HL-60 (cell line): ENCODE measurements around the gene ZSCAN2.

Experiments
- DNase-seq, 2 experiments: peaks; one replicate each; pipeline ENCODE4 v3.0.0-alpha.2; 2010 to 2020; ENCODE audit warnings: low read depth in 1 of 2, low spot score in 1 of 2
- H3K27ac ChIP-seq: fragments of 250-450 bp; sonication (Bioruptor Pico); replicated peaks from 2 replicates; pipeline ENCODE4 v1.5.1; 2020; ENCODE audit warnings: mild to moderate bottlenecking, moderate library complexity
- H3K27me3 ChIP-seq: fragments of 250-450 bp; sonication (Bioruptor Pico); 2 replicates; pipeline ENCODE4 v1.5.1; 2021; ENCODE audit warnings: mild to moderate bottlenecking, moderate library complexity; ENCODE audit not compliant: insufficient read depth, poor library complexity, severe bottlenecking
- H3K4me3 ChIP-seq: replicated peaks from 2 replicates; pipeline ENCODE4 v1.5.1; 2011; ENCODE audit warnings: mild to moderate bottlenecking, control low read depth, low read length; ENCODE audit not compliant: insufficient read depth
- CTCF ChIP-seq: IDR thresholded peaks from one replicate; pipeline ENCODE4 v1.5.1; 2011; ENCODE audit warnings: low read length, control low read depth, inconsistent platforms; ENCODE audit not compliant: insufficient read depth
- GABPA ChIP-seq: IDR thresholded peaks from 2 replicates; pipeline ENCODE4 v1.6.1; 2012; ENCODE audit warnings: low read depth
- POLR2AphosphoS5 ChIP-seq: IDR thresholded peaks from 2 replicates; pipeline ENCODE4 v1.6.1; 2012; ENCODE audit warnings: low read depth
- SPI1 ChIP-seq: IDR thresholded peaks from 2 replicates; pipeline ENCODE4 v1.6.1; 2012; ENCODE audit warnings: low read depth, mild to moderate bottlenecking, borderline replicate concordance
- TF ChIP-seq, protein P1 (sequence below): IDR thresholded peaks from 2 replicates; pipeline ENCODE4 v1.6.1; 2012; ENCODE audit warnings: low read depth; ENCODE audit not compliant: insufficient replicate concordance

The ZSCAN2 gene

GRCh38 chr15:84643838-84644237 lies 43.0 kb downstream of the ZSCAN2 start:
- Histone ChIP-seq H3K27me3 (no peaks in the 10 kb centered on the region), H3K4me3 (no peak overlapping the region), H3K27ac (no peak overlapping the region)
- no peak for TF ChIP-seq CTCF
- TF ChIP-seq POLR2AphosphoS5: peak; percentile 19; the same call in 1 of the 2 replicates
- no peak for TF ChIP-seq SPI1
- no peak for TF ChIP-seq GABPA
- TF ChIP-seq, protein P1, sequence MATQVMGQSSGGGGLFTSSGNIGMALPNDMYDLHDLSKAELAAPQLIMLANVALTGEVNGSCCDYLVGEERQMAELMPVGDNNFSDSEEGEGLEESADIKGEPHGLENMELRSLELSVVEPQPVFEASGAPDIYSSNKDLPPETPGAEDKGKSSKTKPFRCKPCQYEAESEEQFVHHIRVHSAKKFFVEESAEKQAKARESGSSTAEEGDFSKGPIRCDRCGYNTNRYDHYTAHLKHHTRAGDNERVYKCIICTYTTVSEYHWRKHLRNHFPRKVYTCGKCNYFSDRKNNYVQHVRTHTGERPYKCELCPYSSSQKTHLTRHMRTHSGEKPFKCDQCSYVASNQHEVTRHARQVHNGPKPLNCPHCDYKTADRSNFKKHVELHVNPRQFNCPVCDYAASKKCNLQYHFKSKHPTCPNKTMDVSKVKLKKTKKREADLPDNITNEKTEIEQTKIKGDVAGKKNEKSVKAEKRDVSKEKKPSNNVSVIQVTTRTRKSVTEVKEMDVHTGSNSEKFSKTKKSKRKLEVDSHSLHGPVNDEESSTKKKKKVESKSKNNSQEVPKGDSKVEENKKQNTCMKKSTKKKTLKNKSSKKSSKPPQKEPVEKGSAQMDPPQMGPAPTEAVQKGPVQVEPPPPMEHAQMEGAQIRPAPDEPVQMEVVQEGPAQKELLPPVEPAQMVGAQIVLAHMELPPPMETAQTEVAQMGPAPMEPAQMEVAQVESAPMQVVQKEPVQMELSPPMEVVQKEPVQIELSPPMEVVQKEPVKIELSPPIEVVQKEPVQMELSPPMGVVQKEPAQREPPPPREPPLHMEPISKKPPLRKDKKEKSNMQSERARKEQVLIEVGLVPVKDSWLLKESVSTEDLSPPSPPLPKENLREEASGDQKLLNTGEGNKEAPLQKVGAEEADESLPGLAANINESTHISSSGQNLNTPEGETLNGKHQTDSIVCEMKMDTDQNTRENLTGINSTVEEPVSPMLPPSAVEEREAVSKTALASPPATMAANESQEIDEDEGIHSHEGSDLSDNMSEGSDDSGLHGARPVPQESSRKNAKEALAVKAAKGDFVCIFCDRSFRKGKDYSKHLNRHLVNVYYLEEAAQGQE: no peak
- DNase-seq: no peak

DNA sequence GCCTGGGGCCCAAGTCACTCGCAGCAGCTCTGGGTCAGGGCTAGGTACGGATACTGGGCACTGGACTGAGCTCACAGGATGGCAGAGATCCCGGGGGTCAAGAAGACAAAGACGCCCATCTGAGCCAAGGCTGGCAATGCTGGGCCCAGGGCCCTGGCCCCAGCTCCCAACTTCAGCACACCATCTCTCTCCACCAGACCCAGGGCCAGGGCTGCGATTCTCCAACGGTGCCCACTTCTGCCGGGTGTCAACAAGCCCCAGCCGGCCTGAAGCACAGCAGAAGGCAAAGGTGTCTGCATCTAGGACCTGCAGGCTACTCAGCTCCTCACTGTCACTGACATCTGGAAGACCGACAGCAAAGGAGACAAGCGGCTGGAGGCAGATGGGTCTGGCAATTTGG lies 44.7 kb downstream of the ZSCAN2 start:
- no peak for TF ChIP-seq POLR2AphosphoS5
- H3K27me3 ChIP-seq: no peaks in the 10 kb centered on the region
- H3K27ac ChIP-seq: no peak overlapping the region
- H3K4me3 ChIP-seq: no peak overlapping the region
- no peak for DNase-seq

- H3K4me3 ChIP-seq: no peak overlapping the region
- no peak for DNase-seq
- H3K27ac ChIP-seq: no peak overlapping the region
- TF ChIP-seq GABPA: no peak
- TF ChIP-seq, protein P1: no peak
- TF ChIP-seq POLR2AphosphoS5: no peak
- no peak for TF ChIP-seq CTCF
- no peak for TF ChIP-seq SPI1
- no peaks in the 10 kb centered on the region for H3K27me3 ChIP-seq
These were observed 45.2 kb downstream of the ZSCAN2 start for GRCh38 chr15:84645997-84646396.

GRCh38 chr15:84647726-84648125 lies 46.9 kb downstream of the ZSCAN2 start:
- no peak for TF ChIP-seq GABPA
- TF ChIP-seq, protein P1: no peak
- TF ChIP-seq SPI1: no peak
- TF ChIP-seq POLR2AphosphoS5: no peak
- TF ChIP-seq CTCF: no peak

More at GRCh38 chr15:84647726-84648125, 46.9 kb downstream of the ZSCAN2 start:
- H3K27ac ChIP-seq: no peak overlapping the region
- no peaks in the 10 kb centered on the region for H3K27me3 ChIP-seq
- DNase-seq: no peak
- no peak overlapping the region for H3K4me3 ChIP-seq
